ENCODE results near the gene ARCN1.

Gene ARCN1

DNA sequence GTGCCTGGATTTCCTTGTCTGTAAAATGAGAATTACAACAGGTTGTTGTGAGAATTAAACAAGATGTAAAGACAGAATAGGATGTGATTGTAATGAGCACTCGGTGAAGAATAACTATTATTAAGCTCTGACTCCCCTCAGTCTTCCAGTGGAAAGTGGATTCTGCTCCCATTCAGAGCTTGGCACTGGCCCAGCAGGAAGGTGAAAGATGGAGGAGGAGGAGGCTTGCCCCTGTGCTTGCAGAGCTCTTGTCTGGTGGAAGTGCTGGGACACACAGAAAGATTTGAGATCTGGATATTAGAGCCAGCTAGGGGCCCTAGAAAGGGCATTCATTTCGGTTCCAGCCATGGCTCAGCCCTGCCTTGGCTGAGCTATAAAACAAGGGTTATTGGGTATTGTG is 63.4 kb downstream of the ARCN1 start:
- Histone ChIP-seq H3K27me3 (no peaks in the 10 kb centered on the region), H3K9me3 (no peaks in the 10 kb centered on the region), H3K4me1 (peaks cover 7 to 46% (median 25%) of the 10 kb centered on the region in 4 donors), H3K36me3 (peaks cover 19 to 74% (median 73%) of the 10 kb centered on the region in 3 donors), H3K27ac (peak overlapping the region; percentile 78 to 87), H3K4me3 (peak overlapping the region in 1 of 2 donors; percentile 39)
- DNase-seq: no peak
- intact Hi-C loops (cut with DNase I; ENCODE audit: low total_unique reads): no loop called here
- TF ChIP-seq, protein P1, sequence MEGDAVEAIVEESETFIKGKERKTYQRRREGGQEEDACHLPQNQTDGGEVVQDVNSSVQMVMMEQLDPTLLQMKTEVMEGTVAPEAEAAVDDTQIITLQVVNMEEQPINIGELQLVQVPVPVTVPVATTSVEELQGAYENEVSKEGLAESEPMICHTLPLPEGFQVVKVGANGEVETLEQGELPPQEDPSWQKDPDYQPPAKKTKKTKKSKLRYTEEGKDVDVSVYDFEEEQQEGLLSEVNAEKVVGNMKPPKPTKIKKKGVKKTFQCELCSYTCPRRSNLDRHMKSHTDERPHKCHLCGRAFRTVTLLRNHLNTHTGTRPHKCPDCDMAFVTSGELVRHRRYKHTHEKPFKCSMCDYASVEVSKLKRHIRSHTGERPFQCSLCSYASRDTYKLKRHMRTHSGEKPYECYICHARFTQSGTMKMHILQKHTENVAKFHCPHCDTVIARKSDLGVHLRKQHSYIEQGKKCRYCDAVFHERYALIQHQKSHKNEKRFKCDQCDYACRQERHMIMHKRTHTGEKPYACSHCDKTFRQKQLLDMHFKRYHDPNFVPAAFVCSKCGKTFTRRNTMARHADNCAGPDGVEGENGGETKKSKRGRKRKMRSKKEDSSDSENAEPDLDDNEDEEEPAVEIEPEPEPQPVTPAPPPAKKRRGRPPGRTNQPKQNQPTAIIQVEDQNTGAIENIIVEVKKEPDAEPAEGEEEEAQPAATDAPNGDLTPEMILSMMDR (IDR thresholded peaks at IDR 0.05): no peak

DNA sequence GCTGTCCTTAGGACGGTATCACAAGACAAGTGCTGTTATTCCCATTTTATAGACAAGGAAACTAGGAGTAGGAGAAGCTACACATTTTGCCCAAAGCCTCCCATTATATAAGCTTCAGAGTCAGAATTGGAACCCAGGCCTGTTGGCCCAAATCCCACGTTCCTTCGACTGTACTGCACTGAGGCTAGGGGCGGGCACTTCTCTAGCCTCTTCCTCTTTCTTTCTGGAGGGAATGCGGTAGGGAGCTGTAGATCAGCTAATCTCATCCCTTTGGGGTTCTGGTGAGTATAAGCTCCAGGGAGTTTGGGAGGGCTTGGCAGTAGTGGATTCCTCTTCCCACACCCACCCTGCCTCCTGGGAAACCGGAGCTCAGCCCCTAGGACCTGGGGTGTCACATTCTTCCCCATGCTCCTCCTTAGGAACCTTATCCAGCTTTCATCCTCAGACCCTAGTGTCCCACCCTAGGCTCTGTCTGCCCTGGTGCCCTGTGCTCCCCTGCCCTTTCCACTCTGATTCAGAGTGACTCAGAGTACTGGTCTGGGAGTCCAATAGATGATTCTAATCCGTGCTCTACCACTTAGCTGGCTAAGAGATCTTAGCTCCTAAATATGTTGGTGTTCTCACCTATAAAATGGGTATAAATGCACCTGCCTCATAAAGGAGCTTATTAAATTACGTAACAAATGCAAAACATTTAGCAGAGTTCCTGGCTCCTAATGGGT is 64.5 kb downstream of the ARCN1 start:
- Histone ChIP-seq H3K4me3 (no peak overlapping the region), H3K4me1 (peaks cover 7 to 53% (median 25%) of the 10 kb centered on the region in 4 donors), H3K36me3 (peaks cover 12 to 75% (median 73%) of the 10 kb centered on the region in 3 donors), H3K9me3 (no peaks in the 10 kb centered on the region), H3K27me3 (no peaks in the 10 kb centered on the region), H3K27ac (peak overlapping the region in 1 of 2 donors; percentile 87)
- intact Hi-C loops (cut with DNase I; ENCODE audit: low total_unique reads): no loop called here
- no peak for DNase-seq
- TF ChIP-seq, protein P1 (IDR thresholded peaks at IDR 0.05): no peak

DNA sequence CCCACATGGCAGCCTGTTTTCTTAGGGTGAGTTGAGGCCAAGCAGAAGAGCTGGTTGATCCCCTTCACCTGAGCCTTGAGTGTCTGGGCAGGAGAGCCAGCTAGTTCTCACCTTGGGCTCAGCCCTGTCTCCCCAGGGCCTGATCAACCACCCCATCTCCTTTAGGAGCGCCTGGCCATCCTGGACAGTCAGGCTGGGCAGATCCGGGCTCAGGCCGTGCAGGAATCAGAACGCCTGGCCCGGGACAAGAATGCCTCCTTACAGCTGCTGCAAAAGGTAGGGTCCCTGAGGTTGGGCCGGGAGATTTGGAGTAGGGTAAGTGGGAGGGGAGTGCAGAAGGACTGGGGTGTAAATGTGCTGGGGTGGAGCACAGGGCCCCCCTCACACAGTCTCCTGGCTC is 66.5 kb downstream of the ARCN1 start:
- intact Hi-C loops (cut with DNase I; ENCODE audit: low total_unique reads): no loop called here
- Histone ChIP-seq H3K4me3 (no peak overlapping the region), H3K36me3 (peaks cover 15 to 83% (median 77%) of the 10 kb centered on the region in 3 donors), H3K9me3 (no peaks in the 10 kb centered on the region), H3K27ac (no peak overlapping the region), H3K27me3 (no peaks in the 10 kb centered on the region), H3K4me1 (peaks cover 7 to 45% (median 17%) of the 10 kb centered on the region in 4 donors)
- no peak for DNase-seq
- TF ChIP-seq, protein P1 (IDR thresholded peaks at IDR 0.05): no peak

DNA sequence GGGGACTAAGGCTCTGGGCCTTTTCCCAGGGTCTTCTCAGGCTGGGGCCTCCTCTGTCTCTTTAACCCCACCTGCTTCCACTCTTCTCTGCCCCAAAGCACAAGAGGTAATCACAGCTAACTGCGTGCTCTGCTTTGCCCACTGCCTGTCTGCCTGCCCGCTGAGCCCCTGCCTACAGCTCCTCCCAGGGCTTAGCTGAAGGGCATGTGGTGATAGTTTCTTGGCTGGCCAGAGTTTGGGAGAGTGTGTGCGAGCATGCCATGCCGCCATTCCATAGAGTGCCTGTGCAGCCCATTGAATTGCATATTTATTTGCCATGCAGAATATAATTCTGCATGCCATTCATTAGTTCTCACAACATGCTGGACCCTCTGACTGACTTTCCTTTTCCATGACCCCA is 67.7 kb downstream of the ARCN1 start:
- Histone ChIP-seq H3K27ac (no peak overlapping the region), H3K36me3 (peaks cover 27 to 95% (median 89%) of the 10 kb centered on the region in 3 donors), H3K4me3 (no peak overlapping the region), H3K27me3 (no peaks in the 10 kb centered on the region), H3K9me3 (no peaks in the 10 kb centered on the region), H3K4me1 (peaks cover 0 to 33% (median 6%) of the 10 kb centered on the region in 4 donors)
- TF ChIP-seq, protein P1 (IDR thresholded peaks at IDR 0.05): no peak
- DNase-seq: no peak
- intact Hi-C loops (cut with DNase I; ENCODE audit: low total_unique reads): no loop called here

DNA sequence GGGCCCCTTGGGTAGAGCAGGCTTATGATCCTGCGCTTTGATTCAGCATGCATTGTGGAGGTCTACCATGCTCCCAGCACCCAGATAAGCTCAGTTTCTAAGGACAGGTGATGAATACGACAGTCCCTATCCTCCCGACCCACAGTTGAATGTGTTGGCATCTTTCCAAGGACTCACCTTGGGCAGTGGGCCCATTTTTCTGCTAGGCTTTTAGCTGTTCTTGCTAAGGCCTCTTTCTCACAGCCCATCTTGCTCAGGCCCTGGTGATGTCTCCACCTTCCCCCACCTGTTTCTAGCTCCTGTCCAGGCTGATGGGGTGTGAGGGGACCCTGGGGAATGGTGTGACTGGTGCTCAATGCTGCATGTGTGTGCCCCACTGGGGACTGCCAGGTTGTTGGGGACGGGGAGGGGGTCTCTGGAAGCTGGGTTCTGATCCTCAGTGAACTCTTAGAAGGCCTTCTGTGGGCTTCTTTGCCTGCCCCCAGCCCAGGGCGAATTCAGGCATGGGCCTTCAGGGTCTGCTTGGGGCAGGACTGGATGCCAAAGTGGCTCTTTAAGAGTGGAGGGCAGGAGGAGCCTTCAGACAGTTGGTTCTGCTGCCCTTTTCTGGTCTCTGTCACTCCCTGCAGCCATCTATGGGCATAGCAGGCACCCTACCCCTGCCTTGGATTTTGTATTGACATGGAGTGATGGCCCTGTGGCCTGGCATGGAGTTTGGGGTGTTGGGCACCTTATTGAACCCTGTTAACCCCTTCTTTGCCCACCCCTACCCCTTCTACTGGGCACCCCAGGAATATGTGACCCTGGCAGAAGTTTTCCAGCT is 68.3 kb downstream of the ARCN1 start:
- TF ChIP-seq, protein P1 (IDR thresholded peaks at IDR 0.05): peak in 1 of 2 experiments; percentile 7
- Histone ChIP-seq H3K27ac (no peak overlapping the region), H3K4me3 (no peak overlapping the region), H3K9me3 (no peaks in the 10 kb centered on the region), H3K27me3 (no peaks in the 10 kb centered on the region), H3K36me3 (peaks cover 33 to 97% (median 95%) of the 10 kb centered on the region in 3 donors), H3K4me1 (peaks cover 0 to 26% (median 3%) of the 10 kb centered on the region in 4 donors)
- intact Hi-C loops (cut with DNase I; ENCODE audit: low total_unique reads): no loop called here
- no peak for DNase-seq
